HCT116 (cell line): ENCODE results near the gene ZNF79. TPM values are rescaled to one million over a fixed set of nuclear protein-coding genes. Genes with fewer than 3 reads are reported as not detected.

Experiments
- ATAC-seq: fragments of 200-7000 bp; cut with Tn5 transposase; 2 replicates; pipeline ENCODE4 v1.9.1; 2020; ENCODE audit warnings: mild to moderate bottlenecking, moderate library complexity
- BruUV-seq: library from RNA; stranded (reverse); fragments of 400-500 nt; replicated peaks from 2 replicates; lab custom pipeline; 2021; lab: Mats Ljungman, UMichigan
- CTCF ChIA-PET: fragments of 300-600 bp; sonication (Branson Sonifier 250); formaldehyde crosslinking; loops from one replicate; lab custom pipeline; 2021; ENCODE audit warnings: antibody characterized with exemption; lab: Charles Lee
- POLR2A ChIA-PET: fragments of 300-600, 350-600 bp; sonication (Branson Sonifier 250); formaldehyde crosslinking; loops from one replicate; lab custom pipeline; 2021; ENCODE audit warnings: antibody characterized with exemption; lab: Charles Lee
- RAD21 ChIA-PET, 2 experiments: fragments of 300-600 bp; sonication (Branson Sonifier 250); formaldehyde crosslinking; loops; one replicate each; lab custom pipeline; 2023; ENCODE audit warnings: low total read pairs in 2 of 2; ENCODE audit not compliant: uncharacterized antibody in 2 of 2, unreplicated experiment in 2 of 2, low non-redundant PET in 1 of 2; lab: Charles Lee
- DNase-seq: peaks from one replicate; pipeline ENCODE4 v3.0.0-alpha.2; 2010; ENCODE audit warnings: low read depth, low spot score
- H2AFZ ChIP-seq: fragments of 200-600 bp; shearing (Covaris generic), sonication (generic); 2 replicates; pipeline ENCODE4 v1.6.1; 2017; ENCODE audit warnings: low read depth, mixed run types, mixed read lengths, antibody characterized with exemption, low read length; ENCODE audit not compliant: poor library complexity, severe bottlenecking
- H3K27ac ChIP-seq: 2 replicates; pipeline ENCODE4 v1.5.1; 2012; ENCODE audit warnings: low read depth, low read length
- H3K27me3 ChIP-seq: fragments of 200-600 bp; sonication (generic); 2 replicates; pipeline ENCODE4 v1.6.1; 2016; ENCODE audit warnings: mixed run types, low read length, mixed read lengths; ENCODE audit not compliant: insufficient read depth
- H3K36me3 ChIP-seq, 2 experiments: fragments of 200-500 bp in 1 of 2; fragments of 200-600 bp in 1 of 2; sonication (Bioruptor generic) in 1 of 2; sonication (generic) in 1 of 2; 2 replicates each; pipeline versions ENCODE4 v1.5.1 to v1.6.1; 2014 to 2016; ENCODE audit warnings: low read length in 2 of 2, inconsistent platforms in 1 of 2, mixed read lengths in 1 of 2, mixed run types in 1 of 2; ENCODE audit not compliant: insufficient read depth in 2 of 2, control insufficient read depth in 1 of 2
- H3K4me1 ChIP-seq, 2 experiments: fragments of 200-600 bp in 1 of 2; sonication (generic) in 1 of 2; 2 replicates each; pipeline versions ENCODE4 v1.5.1 to v1.6.1; 2012 to 2017; ENCODE audit warnings: low read length in 2 of 2, inconsistent platforms in 1 of 2, mild to moderate bottlenecking in 1 of 2, mixed read lengths in 1 of 2, mixed run types in 1 of 2, moderate library complexity in 1 of 2; ENCODE audit not compliant: insufficient read depth in 2 of 2, control insufficient read depth in 1 of 2
- H3K4me2 ChIP-seq: fragments of 200-600 bp; sonication (generic); 2 replicates; pipeline ENCODE4 v1.6.1; 2017; ENCODE audit warnings: mixed run types, low read length, mixed read lengths
- H3K4me3 ChIP-seq, 2 experiments: fragments of 200-600 bp in 1 of 2; sonication (generic) in 1 of 2; replicated peaks in 1 of 2; 2 replicates each; pipeline ENCODE4 v1.5.1; 2011 to 2016; ENCODE audit warnings: low read length in 2 of 2, control low read depth in 1 of 2, low read depth in 1 of 2, mild to moderate bottlenecking in 1 of 2, mixed read lengths in 1 of 2, mixed run types in 1 of 2
- H3K79me2 ChIP-seq: fragments of 200-600 bp; sonication (generic); 2 replicates; pipeline ENCODE4 v1.6.1; 2017; ENCODE audit warnings: mild to moderate bottlenecking, mixed run types, low read length, moderate library complexity, mixed read lengths; ENCODE audit not compliant: insufficient read depth
- H3K9ac ChIP-seq: fragments of 200-600 bp; sonication (generic); 2 replicates; pipeline ENCODE4 v1.6.1; 2016; ENCODE audit warnings: low read length, mixed read lengths
- H3K9me2 ChIP-seq: fragments of 200-600 bp; sonication (generic), shearing (Covaris generic); 2 replicates; pipeline ENCODE4 v1.6.1; 2017; ENCODE audit warnings: mixed run types, mild to moderate bottlenecking, moderate library complexity; ENCODE audit not compliant: insufficient read depth
- H3K9me3 ChIP-seq, 2 experiments: fragments of 200-500 bp in 1 of 2; fragments of 200-600 bp in 1 of 2; sonication (Bioruptor generic) in 1 of 2; sonication (generic) in 1 of 2; 2 replicates each; pipeline ENCODE4 v1.6.1; 2014 to 2017; ENCODE audit warnings: low read length in 2 of 2, mixed read lengths in 2 of 2, inconsistent platforms in 1 of 2, low read depth in 1 of 2, mild to moderate bottlenecking in 1 of 2, mixed run types in 1 of 2, moderate library complexity in 1 of 2; ENCODE audit not compliant: control insufficient read depth in 1 of 2, insufficient read depth in 1 of 2
- H4K20me1 ChIP-seq: fragments of 200-600 bp; sonication (generic), shearing (Covaris generic); 2 replicates; pipeline ENCODE4 v1.6.1; 2017; ENCODE audit warnings: mixed run types, mild to moderate bottlenecking, moderate library complexity; ENCODE audit not compliant: insufficient read depth
- CBX3 ChIP-seq: IDR thresholded peaks from 2 replicates; pipeline ENCODE4 v1.6.1; 2012; ENCODE audit warnings: low read depth
- CTCF ChIP-seq, 3 experiments: fragments of 200-600 bp in 1 of 3; sonication (generic) in 1 of 3; IDR thresholded peaks in 2 of 3; conservative IDR thresholded peaks in 1 of 3; 2 replicates each; pipeline ENCODE4 v1.5.1; 2012 to 2017; ENCODE audit warnings: low read depth in 2 of 3, low read length in 2 of 3, antibody characterized with exemption in 1 of 3, borderline replicate concordance in 1 of 3, control low read depth in 1 of 3, mild to moderate bottlenecking in 1 of 3, mixed read lengths in 1 of 3, mixed run types in 1 of 3, moderate library complexity in 1 of 3; ENCODE audit not compliant: insufficient read depth in 1 of 3
- ELF1 ChIP-seq: IDR thresholded peaks from 2 replicates; pipeline ENCODE4 v1.6.1; 2012; ENCODE audit warnings: low read depth, borderline replicate concordance
- EZH2phosphoT487 ChIP-seq: fragments of 200-600 bp; IDR thresholded peaks from 2 replicates; pipeline ENCODE4 v1.6.1; 2018; ENCODE audit warnings: antibody characterized with exemption, borderline replicate concordance
- FOSL1 ChIP-seq: IDR thresholded peaks from 2 replicates; pipeline ENCODE4 v1.6.1; 2012; ENCODE audit warnings: low read depth
- MAX ChIP-seq: IDR thresholded peaks from 2 replicates; pipeline ENCODE4 v1.6.1; 2012
- POLR2A ChIP-seq: IDR thresholded peaks from 2 replicates; pipeline ENCODE4 v1.7.0; 2011; ENCODE audit warnings: borderline replicate concordance; ENCODE audit not compliant: insufficient read depth, insufficient read length; ENCODE audit errors: extremely low read depth
- POLR2AphosphoS5 ChIP-seq: IDR thresholded peaks from 2 replicates; pipeline ENCODE4 v1.6.1; 2011; ENCODE audit warnings: mild to moderate bottlenecking, low read depth, low read length, moderate library complexity
- SP1 ChIP-seq: IDR thresholded peaks from 2 replicates; pipeline ENCODE4 v1.6.1; 2012; ENCODE audit warnings: low read depth
- TCF7L2 ChIP-seq: IDR thresholded peaks from 2 replicates; pipeline ENCODE4 v1.7.0; 2011; ENCODE audit warnings: borderline replicate concordance, inconsistent platforms; ENCODE audit not compliant: insufficient read depth, insufficient read length; ENCODE audit errors: extremely low read depth
- ZFX ChIP-seq: fragments of 450-650 bp; IDR thresholded peaks from 2 replicates; pipeline ENCODE4 v1.6.1; 2017
- ZNF274 ChIP-seq: fragments of 200-500 bp; sonication (Bioruptor generic); IDR thresholded peaks from 2 replicates; pipeline ENCODE4 v1.6.1; 2014; ENCODE audit warnings: mild to moderate bottlenecking, low read depth, low read length, inconsistent platforms
- intact Hi-C: fragments of 100-400 bp; cut with micrococcal nuclease; formaldehyde crosslinking; loops from 2 replicates; pipeline ENCODE4 v1.10.0; 2022
- total RNA-seq: library from RNA; stranded (reverse); gene quantifications from one replicate; pipeline ENCODE4 v1.2.1, GENCODE V29; 2021; ENCODE audit not compliant: unreplicated experiment
- TF ChIP-seq, protein P1 (sequence below): IDR thresholded peaks from 2 replicates; pipeline ENCODE4 v1.6.1; 2012; ENCODE audit warnings: low read depth

ZNF79 gene
- total RNA-seq, 1 experiment from 2014 or later = 5.3 TPM

DNA sequence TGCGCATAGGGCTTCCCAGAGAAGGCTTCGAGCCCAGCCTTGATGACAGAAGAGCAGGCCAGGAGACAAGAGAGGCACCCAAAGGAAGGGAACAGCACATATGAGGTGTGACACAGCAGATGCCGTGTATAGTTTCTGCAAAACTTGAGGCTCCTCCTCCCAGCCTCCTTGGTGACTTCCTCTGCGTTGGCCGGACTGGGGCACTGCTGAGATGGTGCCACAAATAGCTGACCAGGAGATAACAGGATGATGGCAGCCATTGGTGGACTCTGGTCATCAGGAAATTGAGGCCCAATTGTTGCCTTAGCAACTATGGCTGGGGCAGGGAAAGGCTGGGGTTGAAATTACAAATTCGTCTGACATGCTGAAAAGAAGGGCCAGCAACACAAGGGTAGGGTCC lies 4.8 kb upstream of the ZNF79 start (continued):
- TF ChIP-seq CBX3 = no peak
- TF ChIP-seq ZNF274 = no peak
- TF ChIP-seq FOSL1 = no peak
- no peak for TF ChIP-seq ZFX
- no peak for TF ChIP-seq SP1
- no peak for TF ChIP-seq TCF7L2

DNA sequence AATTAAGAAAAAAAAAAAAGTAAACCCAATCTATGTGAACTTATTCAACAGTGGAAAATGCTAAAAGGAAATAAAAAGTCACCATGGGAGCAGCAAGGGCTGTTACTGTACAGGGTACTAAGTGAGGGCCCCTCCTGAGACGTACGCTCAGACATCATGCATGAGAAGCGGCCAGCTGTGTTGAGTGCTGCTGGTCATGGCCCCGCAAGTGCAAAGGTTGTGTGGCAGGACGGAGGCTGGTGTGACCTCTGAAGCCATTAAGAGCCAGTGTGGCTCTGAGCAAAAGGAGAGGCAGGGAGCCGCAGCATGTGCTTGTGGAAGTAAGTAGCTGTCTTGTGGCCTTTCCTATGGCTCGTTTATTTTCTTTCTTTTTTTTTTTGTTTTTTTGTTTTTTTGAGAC lies 3.1 kb upstream of the ZNF79 start:
- Histone ChIP-seq H2AFZ (no peak overlapping the region), H3K36me3 (no peaks in the 10 kb centered on the region)
- ChIA-PET RAD21 (no interaction called here), CTCF (interaction anchor here (1.4 kb wide), 1 partner anchor 207 kb away, joined by 3 read pairs; no protein-coding TSS in a partner anchor)
- intact Hi-C loops = no loop called here
- TF ChIP-seq POLR2A (no peak), ZFX (no peak), SP1 (no peak), CTCF (IDR thresholded peaks at IDR 0.05 in 2 of 3, conservative IDR thresholded peaks at IDR 0.05 in 1 of 3; ENCODE audit: borderline replicate concordance in 1 of 3, insufficient read depth in 1 of 3, low read depth in 2 of 3, low read length in 2 of 3) (no peak), POLR2AphosphoS5 (no peak), MAX (no peak), EZH2phosphoT487 (no peak), ELF1 (no peak)
- TF ChIP-seq, protein P1, sequence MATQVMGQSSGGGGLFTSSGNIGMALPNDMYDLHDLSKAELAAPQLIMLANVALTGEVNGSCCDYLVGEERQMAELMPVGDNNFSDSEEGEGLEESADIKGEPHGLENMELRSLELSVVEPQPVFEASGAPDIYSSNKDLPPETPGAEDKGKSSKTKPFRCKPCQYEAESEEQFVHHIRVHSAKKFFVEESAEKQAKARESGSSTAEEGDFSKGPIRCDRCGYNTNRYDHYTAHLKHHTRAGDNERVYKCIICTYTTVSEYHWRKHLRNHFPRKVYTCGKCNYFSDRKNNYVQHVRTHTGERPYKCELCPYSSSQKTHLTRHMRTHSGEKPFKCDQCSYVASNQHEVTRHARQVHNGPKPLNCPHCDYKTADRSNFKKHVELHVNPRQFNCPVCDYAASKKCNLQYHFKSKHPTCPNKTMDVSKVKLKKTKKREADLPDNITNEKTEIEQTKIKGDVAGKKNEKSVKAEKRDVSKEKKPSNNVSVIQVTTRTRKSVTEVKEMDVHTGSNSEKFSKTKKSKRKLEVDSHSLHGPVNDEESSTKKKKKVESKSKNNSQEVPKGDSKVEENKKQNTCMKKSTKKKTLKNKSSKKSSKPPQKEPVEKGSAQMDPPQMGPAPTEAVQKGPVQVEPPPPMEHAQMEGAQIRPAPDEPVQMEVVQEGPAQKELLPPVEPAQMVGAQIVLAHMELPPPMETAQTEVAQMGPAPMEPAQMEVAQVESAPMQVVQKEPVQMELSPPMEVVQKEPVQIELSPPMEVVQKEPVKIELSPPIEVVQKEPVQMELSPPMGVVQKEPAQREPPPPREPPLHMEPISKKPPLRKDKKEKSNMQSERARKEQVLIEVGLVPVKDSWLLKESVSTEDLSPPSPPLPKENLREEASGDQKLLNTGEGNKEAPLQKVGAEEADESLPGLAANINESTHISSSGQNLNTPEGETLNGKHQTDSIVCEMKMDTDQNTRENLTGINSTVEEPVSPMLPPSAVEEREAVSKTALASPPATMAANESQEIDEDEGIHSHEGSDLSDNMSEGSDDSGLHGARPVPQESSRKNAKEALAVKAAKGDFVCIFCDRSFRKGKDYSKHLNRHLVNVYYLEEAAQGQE = no peak
- TF ChIP-seq, all 23 proteins: peak for 0
- no TSS peak for BruUV-seq
- Histone ChIP-seq H3K9me2 (no peaks in the 10 kb centered on the region), H3K9me3 (no peaks in the 10 kb centered on the region), H3K27me3 (no peaks in the 10 kb centered on the region), H3K79me2 (peaks cover 26% of the 10 kb centered on the region), H3K9ac (no peak overlapping the region), H3K27ac (no peak overlapping the region), H3K4me1 (peaks cover 3 to 48% of the 10 kb centered on the region in 2 experiments; a peak in 3 of 4 replicates), H3K4me2 (no peak overlapping the region), H4K20me1 (no peaks in the 10 kb centered on the region), H3K4me3 (no peak overlapping the region)
- DNase-seq (no peak), ATAC-seq (no peak)
- POLR2A ChIA-PET = no interaction called here
